BJ (cell line): ENCODE results near the gene PCDHGA8. TPM values are rescaled to one million over a fixed set of nuclear protein-coding genes. Genes with fewer than 3 reads are reported as not detected.
A peak's percentile ranks its signal among the peaks of the same experiment; 100 is the strongest.

Experiments
- CTCF ChIA-PET: fragments of 350-600 bp; formaldehyde crosslinking; extraction: SDS; loops from one replicate; lab custom pipeline; 2021; ENCODE audit warnings: antibody characterized with exemption, inconsistent platforms; lab: Yijun Ruan, JAX
- POLR2A ChIA-PET: fragments of 300-600 bp; sonication (Branson Sonifier 250); formaldehyde crosslinking; extraction: SDS; loops from one replicate; lab custom pipeline; 2021; ENCODE audit warnings: antibody characterized with exemption; lab: Charles Lee
- DNase-seq: peaks from one replicate; pipeline ENCODE4 v3.0.0-alpha.2; 2011; ENCODE audit warnings: low read depth
- H3K27me3 ChIP-seq: 2 replicates; pipeline ENCODE4 v1.6.0; 2011; ENCODE audit warnings: low read length; ENCODE audit not compliant: control insufficient read depth, insufficient read depth
- H3K36me3 ChIP-seq: 2 replicates; pipeline ENCODE4 v1.5.1; 2011; ENCODE audit warnings: low read length; ENCODE audit not compliant: control insufficient read depth, insufficient read depth
- H3K4me3 ChIP-seq: 2 replicates; pipeline ENCODE4 v1.5.1; 2011; ENCODE audit warnings: low read depth, mild to moderate bottlenecking, control low read depth, low read length
- CTCF ChIP-seq: IDR thresholded peaks from 2 replicates; pipeline ENCODE4 v1.5.1; 2011; ENCODE audit warnings: low read depth, mild to moderate bottlenecking, control low read depth, inconsistent platforms, low read length, moderate library complexity; ENCODE audit not compliant: insufficient read depth
- polyA plus RNA-seq: library from polyadenylated mRNA; depleted of rRNA; stranded (reverse); fragments of >200 nt; gene quantifications from 2 replicates; pipeline ENCODE4 v1.2.3, GENCODE V29; 2011

Gene PCDHGA8
- polyA plus RNA-seq, 1 experiment = 0.77 TPM

- ChIA-PET POLR2A (no interaction called here), CTCF (interaction anchor here (1.0 to 3.1 kb wide), 18 partner anchors 9 to 211 kb away, joined by 3 to 16 read pairs (median 5); partner anchors contain the start of genes PCDHGA10, PCDHGA2, PCDHGA3 and PCDHGA5)
- no peak for TF ChIP-seq CTCF
- Histone ChIP-seq H3K4me3 (no peak overlapping the region), H3K27me3 (no peaks in the 10 kb centered on the region), H3K36me3 (no peaks in the 10 kb centered on the region)
- no peak for DNase-seq
Measured at GRCh38 chr5:141355641-141356040, 36.8 kb upstream of the PCDHGA8 start.

GRCh38 chr5:141356133-141356532 is 36.3 kb upstream of the PCDHGA8 start:
- ChIA-PET POLR2A (no interaction called here), CTCF (interaction anchor here (1.1 to 3.1 kb wide), 13 partner anchors 8 to 211 kb away, joined by 3 to 16 read pairs (median 5); partner anchors contain the start of genes PCDHGA10, PCDHGA2, PCDHGA3 and PCDHGA5)
- Histone ChIP-seq H3K4me3 (no peak overlapping the region), H3K27me3 (no peaks in the 10 kb centered on the region), H3K36me3 (no peaks in the 10 kb centered on the region)
- no peak for TF ChIP-seq CTCF
- DNase-seq = no peak

GRCh38 chr5:141356950-141357349 is 35.5 kb upstream of the PCDHGA8 start:
- H3K4me3 ChIP-seq = no peak overlapping the region
- TF ChIP-seq CTCF = no peak
- H3K36me3 ChIP-seq = no peaks in the 10 kb centered on the region
- DNase-seq = no peak
- H3K27me3 ChIP-seq = 0 out of 2 replicates have a peak, but pooled peaks cover 2% of the 10 kb centered on the region
- ChIA-PET POLR2A (no interaction called here), CTCF (interaction anchor here (1.0 to 2.7 kb wide), 4 partner anchors 13 to 210 kb away, joined by 3 to 11 read pairs (median 10); partner anchors contain the start of gene PCDHGB3)

DNA sequence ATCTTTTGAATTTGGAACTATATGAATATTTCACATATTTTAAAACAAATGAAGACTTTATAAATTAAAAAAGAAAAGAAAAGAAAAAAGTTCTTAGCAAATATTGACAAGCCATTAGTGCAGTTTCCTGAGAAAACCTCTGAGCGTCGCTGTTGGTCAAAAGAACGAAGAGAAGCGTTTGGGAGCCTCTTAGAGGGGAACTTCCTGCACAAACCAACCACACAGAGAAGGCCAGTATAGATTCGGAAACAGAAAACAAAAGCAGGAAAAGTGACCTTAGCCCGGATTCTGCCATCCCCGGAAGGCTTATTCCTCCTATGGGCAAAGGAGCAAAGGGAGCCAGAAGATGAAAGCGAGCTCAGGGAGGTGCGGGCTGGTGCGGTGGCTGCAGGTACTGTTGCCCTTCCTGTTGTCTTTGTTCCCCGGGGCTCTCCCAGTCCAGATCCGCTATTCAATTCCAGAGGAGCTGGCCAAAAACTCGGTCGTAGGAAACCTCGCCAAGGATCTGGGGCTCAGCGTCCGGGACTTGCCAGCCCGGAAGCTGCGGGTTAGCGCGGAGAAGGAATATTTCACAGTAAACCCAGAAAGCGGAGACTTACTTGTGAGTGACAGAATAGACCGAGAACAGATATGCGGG is 32.5 kb upstream of the PCDHGA8 start, which contains the start of gene PCDHGB2:
TSS of gene PCDHGB2 (plus strand) at position 205 of the 637 bp plus-strand sequence. CDS start at position 347, 142 bp downstream.
- DNase-seq = no peak
- POLR2A ChIA-PET = no interaction called here
- CTCF ChIA-PET = interaction anchor here (0.6 to 2.8 kb wide), 7 partner anchors 17 to 207 kb away, joined by 3 to 9 read pairs (median 4); partner anchors contain the start of gene PCDHGA2

More for the DNA sequence above, 32.5 kb upstream of the PCDHGA8 start, which contains the start of gene PCDHGB2:
- Histone ChIP-seq H3K36me3 (no peaks in the 10 kb centered on the region), H3K27me3 (0 out of 2 replicates have a peak, but pooled peaks cover 2% of the 10 kb centered on the region), H3K4me3 (peak within 1 kb of the TSS; percentile 36)
- peak; percentile 51 for TF ChIP-seq CTCF
